ENCODE measurements around the gene CBR3. TPM values are rescaled to one million over a fixed set of nuclear protein-coding genes. Genes with fewer than 3 reads are reported as not detected.
A peak's percentile ranks its signal among the peaks of the same experiment; 100 is the strongest.
"Not testable (repeated sequence)": the region's sequence is repeated elsewhere in the genome, so short reads cannot be mapped to it uniquely, and the experiment has no call there.

Gene CBR3
- total RNA-seq, 1 donor from 2014 or later: not detected

- ATAC-seq (no peak), DNase-seq (ENCODE audit: low spot score) (no peak)
Measured at GRCh38 chr21:36117286-36117741, 17.6 kb upstream of the CBR3 start.

- ATAC-seq (no peak), DNase-seq (ENCODE audit: low spot score) (no peak)
Measured at GRCh38 chr21:36120304-36120888, 14.5 kb upstream of the CBR3 start.

- DNase-seq (ENCODE audit: low spot score): peak; percentile 32
- ATAC-seq: no peak
Measured at GRCh38 chr21:36122977-36123376, 11.9 kb upstream of the CBR3 start.

GRCh38 chr21:36124395-36124794 is 10.5 kb upstream of the CBR3 start:
- ATAC-seq: no peak
- DNase-seq (ENCODE audit: low spot score): no peak

- ATAC-seq: peak; percentile 67
Measured at GRCh38 chr21:36125512-36126207, 9.2 kb upstream of the CBR3 start.

GRCh38 chr21:36126208-36126565 is 8.7 kb upstream of the CBR3 start:
- ATAC-seq (no peak), DNase-seq (ENCODE audit: low spot score) (peak; percentile 33)

More at GRCh38 chr21:36125512-36126207, 9.2 kb upstream of the CBR3 start:
- peak; percentile 52 for DNase-seq (ENCODE audit: low spot score)

GRCh38 chr21:36126621-36127110 is 8.2 kb upstream of the CBR3 start:
- ATAC-seq (no peak), DNase-seq (ENCODE audit: low spot score) (peak; percentile 26)

- peak; percentile 66 for ATAC-seq
- peak; percentile 61 for DNase-seq (ENCODE audit: low spot score)
Measured at GRCh38 chr21:36127250-36127904, 7.5 kb upstream of the CBR3 start.

GRCh38 chr21:36127977-36128376 is 6.9 kb upstream of the CBR3 start:
- ATAC-seq: peak; percentile 15
- DNase-seq (ENCODE audit: low spot score): no peak

- ATAC-seq (no peak), DNase-seq (ENCODE audit: low spot score) (no peak)
Measured at GRCh38 chr21:36129219-36129618, 5.7 kb upstream of the CBR3 start.

GRCh38 chr21:36130414-36130762 is 4.5 kb upstream of the CBR3 start:
- ATAC-seq; DNase-seq (ENCODE audit: low spot score): not testable (repeated sequence)

GRCh38 chr21:36130839-36131238 is 4.0 kb upstream of the CBR3 start:
- ATAC-seq; DNase-seq (ENCODE audit: low spot score): not testable (repeated sequence)

- DNase-seq (ENCODE audit: low spot score): no peak
- no peak for ATAC-seq
Measured at GRCh38 chr21:36132696-36133095, 2.2 kb upstream of the CBR3 start.

GRCh38 chr21:36135391-36136102 is 668 bp downstream of the CBR3 start:
- DNase-seq (ENCODE audit: low spot score): peak; percentile 54
- ATAC-seq: peak; percentile 83

GRCh38 chr21:36139791-36140190 is 4.9 kb downstream of the CBR3 start:
- not testable (repeated sequence) for DNase-seq (ENCODE audit: low spot score); ATAC-seq

- peak; percentile 99 for ATAC-seq
- DNase-seq (ENCODE audit: low spot score): peak; percentile 80
Measured at GRCh38 chr21:36141513-36141925, 6.6 kb downstream of the CBR3 start.

GRCh38 chr21:36144233-36144632 is 9.4 kb downstream of the CBR3 start:
- not testable (repeated sequence) for DNase-seq (ENCODE audit: low spot score); ATAC-seq

GRCh38 chr21:36145259-36145658 is 10.4 kb downstream of the CBR3 start:
- DNase-seq (ENCODE audit: low spot score): no peak

GRCh38 chr21:36147911-36148310 is 13.0 kb downstream of the CBR3 start:
- ATAC-seq: no peak
- no peak for DNase-seq (ENCODE audit: low spot score)

More at GRCh38 chr21:36145259-36145658, 10.4 kb downstream of the CBR3 start:
- no peak for ATAC-seq

- ATAC-seq (no peak), DNase-seq (ENCODE audit: low spot score) (no peak)
Measured at GRCh38 chr21:36148886-36149285, 14.0 kb downstream of the CBR3 start.

Measured in left lobe of liver (tissue), 2 donors.